Nucleus accumbens (tissue), 56 donors: ENCODE data around the gene PLPP1.
"Not testable (repeated sequence)": the region's sequence is repeated elsewhere in the genome, so short reads cannot be mapped to it uniquely, and the experiment has no call there.

Experiments used
- DNase-seq, 56 donors: peaks; one replicate each; lab custom pipeline; 2025; lab: John Stamatoyannopoulos, UW

Gene PLPP1

GRCh38 chr5:55509097-55509496 is 25.7 kb downstream of the PLPP1 start:
- DNase-seq: no peak

- DNase-seq: no peak
These were observed 27.2 kb downstream of the PLPP1 start for GRCh38 chr5:55507574-55507973.

DNA sequence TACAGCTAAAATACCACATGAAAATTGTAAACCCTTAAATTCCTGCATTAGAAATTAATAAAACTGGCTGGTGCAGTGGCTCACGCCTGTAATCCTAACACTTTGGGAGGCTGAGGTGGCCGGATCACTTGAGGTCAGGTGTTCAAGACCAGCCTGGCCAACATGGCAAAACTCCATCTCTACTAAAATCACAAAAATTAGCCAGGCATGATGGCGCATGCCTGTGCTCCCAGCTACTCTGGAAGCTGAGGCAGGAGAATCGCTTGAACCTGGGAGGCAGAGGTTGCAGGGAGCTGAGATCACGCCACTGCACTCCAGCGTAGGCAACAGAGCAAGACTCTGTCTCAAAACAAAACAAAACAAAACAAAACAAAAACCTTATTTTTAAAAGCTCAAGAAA is 29.1 kb downstream of the PLPP1 start:
- not testable (repeated sequence) for DNase-seq

DNA sequence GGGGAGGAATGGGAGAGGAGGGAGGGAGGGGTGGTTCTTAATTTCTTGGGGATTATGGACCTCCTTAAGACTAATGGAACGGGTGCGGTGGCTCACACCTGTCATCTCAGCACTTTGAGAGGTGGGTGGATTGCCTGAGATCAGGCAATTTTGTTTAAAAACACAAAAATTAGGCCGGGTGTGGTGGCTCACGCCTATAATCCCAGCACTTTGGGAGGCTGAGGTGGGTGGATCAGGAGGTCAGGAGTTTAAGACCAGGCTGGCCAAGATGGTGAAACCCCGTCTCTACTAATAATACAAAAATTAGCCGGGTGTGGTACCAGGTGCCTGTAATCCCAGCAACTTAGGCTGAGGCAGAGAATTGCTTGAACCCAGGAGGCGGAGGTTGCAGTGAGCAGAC is 30.8 kb downstream of the PLPP1 start:
- not testable (repeated sequence) for DNase-seq

- DNase-seq: no peak
These were observed 32.0 kb downstream of the PLPP1 start for GRCh38 chr5:55502759-55503158.

GRCh38 chr5:55498457-55498856 is 36.3 kb downstream of the PLPP1 start:
- DNase-seq: no peak

GRCh38 chr5:55497712-55498111 is 37.1 kb downstream of the PLPP1 start:
- DNase-seq: no peak

DNA sequence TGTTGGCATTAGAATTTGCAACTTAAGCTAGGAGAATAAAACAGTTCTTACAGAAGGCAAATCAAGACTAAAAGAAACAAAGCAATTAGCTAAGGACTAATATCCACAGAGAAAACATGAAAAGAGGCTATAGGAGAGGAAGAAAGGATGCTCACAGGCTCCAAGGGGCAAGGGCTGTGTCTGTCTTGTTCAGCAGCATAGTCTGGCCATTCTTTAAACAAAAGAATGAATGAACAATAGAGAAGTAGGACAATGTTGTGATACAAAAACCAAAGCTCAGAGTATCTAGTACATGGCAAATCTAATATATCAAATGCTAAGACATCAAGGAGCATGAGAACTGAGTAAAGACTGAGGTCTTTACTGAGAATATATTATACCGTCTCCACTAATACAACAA is 39.5 kb downstream of the PLPP1 start:
- DNase-seq: peak in 1 of 56 donors; percentile 9

- DNase-seq: no peak
These were observed 42.3 kb downstream of the PLPP1 start for GRCh38 chr5:55492449-55492848.

DNA sequence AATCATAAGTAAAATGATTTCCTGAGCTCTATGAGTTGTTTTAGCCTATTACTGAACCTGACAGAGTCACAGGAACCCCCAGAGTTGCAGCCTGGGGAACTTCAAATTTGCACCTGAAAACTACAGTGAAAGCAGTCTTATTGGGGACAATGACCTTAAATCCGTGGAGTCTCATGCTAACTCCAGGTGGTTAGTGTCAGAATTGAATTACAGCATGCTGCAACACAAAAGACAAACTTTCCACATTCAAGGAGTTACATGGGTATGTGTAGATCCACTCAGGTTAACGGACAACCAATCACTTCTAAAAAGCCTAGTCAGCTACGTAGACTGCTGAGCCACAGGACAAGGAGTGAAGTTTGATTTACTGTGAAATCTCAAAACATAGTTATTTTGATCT is 49.7 kb downstream of the PLPP1 start:
- DNase-seq: no peak

DNA sequence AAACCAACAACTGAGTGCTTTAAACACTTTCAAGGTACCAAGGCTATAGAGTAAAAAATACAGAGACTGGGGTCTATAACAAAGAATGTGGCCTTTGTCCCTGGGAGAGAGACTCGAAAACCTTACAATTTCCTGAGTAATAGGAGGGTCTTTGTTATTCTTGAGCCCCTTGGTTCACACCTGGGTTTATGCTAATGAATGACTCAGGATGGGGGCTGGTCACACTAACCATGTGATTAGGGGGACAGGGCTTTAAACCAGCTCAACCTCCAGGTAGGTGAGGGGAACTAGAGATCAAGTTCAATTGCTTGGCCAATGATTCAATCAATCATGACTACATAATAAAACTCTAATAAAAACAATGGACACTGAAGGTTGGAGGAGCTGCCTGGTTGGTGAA is 50.2 kb downstream of the PLPP1 start:
- DNase-seq: no peak

- no peak for DNase-seq
These were observed 50.9 kb downstream of the PLPP1 start for GRCh38 chr5:55483885-55484284.

- DNase-seq: no peak
These were observed 53.4 kb downstream of the PLPP1 start for GRCh38 chr5:55481293-55481855.

DNA sequence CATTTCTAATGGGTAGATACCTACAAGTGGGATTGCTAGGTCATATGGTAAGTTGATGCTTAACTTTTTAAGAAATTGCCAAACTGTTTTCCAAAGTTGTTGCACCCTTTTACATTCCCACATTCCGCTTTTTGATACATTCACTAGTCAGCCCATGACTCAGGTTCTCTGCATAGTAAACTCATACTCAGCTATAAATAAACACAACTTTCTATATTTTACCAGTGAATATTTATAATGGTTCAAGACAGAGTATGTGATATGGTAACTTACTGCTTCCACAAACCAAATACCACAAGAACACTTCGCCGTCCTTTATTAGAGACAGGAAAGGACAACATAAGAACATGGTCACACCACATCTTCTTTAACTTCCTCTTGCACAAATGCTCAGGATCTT is 54.0 kb downstream of the PLPP1 start:
- DNase-seq: no peak

GRCh38 chr5:55472642-55473041 is 62.1 kb downstream of the PLPP1 start:
- DNase-seq: no peak

DNA sequence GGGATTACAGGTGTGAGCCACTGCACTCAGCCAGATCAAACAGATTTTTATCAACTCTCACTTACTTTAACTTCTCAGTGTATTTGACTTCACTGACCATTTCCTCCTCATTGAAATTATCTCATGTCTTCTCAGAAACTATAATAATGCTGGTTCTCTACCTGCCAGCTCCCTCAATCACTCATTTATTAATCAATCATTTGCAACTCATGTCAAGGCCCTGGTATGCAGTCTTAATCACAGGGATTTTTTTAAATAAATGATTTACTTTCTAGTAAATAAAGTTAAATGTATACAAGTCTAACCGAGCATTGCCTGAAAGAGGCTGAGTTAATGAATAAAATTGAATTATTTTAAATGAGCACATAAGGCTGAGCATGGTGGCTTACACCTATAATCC is 63.3 kb downstream of the PLPP1 start:
- DNase-seq: no peak

DNA sequence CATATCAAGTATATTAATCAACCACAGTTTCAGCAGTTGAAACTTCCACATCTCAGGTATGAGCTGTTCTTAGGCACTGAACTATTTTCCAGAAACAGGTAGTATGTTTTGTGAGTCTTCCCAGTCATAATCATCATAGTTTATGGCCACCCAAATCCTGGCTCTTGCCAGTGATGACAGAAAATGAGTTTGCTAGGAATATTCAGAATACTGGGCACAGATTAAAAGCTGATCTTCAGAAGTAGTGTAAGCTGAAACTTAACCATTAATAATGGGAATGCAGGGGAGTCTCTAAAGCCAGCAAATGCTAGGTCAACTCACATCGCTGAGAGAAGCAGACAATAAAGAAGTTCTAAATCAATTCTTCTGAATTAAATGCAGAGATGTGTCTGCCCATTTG is 64.5 kb downstream of the PLPP1 start:
- DNase-seq: no peak

DNA sequence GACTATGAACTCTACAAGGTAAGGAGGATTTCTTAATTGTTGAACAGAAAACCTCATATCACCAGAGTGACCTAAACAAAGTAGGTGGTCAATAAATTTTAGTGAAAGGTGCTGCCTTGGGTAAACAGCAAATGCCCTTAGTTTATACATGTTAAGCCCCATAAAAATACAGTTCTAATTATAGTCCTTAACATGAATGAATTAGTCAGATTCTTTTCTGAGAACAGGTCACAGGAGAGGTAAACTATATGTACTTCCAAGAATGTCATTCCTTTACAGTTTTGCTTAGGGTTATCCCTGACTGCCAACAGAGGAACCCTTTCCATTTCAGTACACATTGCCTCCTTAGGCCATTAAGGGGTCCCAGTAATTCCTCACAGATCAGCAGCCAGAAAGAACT is 64.9 kb downstream of the PLPP1 start:
- no peak for DNase-seq

GRCh38 chr5:55467862-55468551 is 66.8 kb downstream of the PLPP1 start:
- no peak for DNase-seq

GRCh38 chr5:55463613-55464012 is 71.2 kb downstream of the PLPP1 start:
- DNase-seq: no peak

- DNase-seq: no peak
These were observed 75.2 kb downstream of the PLPP1 start for GRCh38 chr5:55459572-55459971.

- DNase-seq: no peak
These were observed 78.4 kb downstream of the PLPP1 start for GRCh38 chr5:55456216-55456895.
